Neural cell (in vitro differentiated cells): Measurements from ENCODE around the gene IRS2.

Source experiments
- EP300 ChIP-seq: fragments of 450-650 bp; conservative IDR thresholded peaks from 2 replicates; pipeline ENCODE4 v1.6.1; 2014; ENCODE audit warnings: antibody characterized with exemption, mild to moderate bottlenecking, moderate library complexity; ENCODE audit not compliant: poor library complexity, severe bottlenecking
- MXI1 ChIP-seq: fragments of 450-650 bp; conservative IDR thresholded peaks from 2 replicates; pipeline ENCODE4 v1.6.1; 2014; ENCODE audit warnings: antibody characterized with exemption, mild to moderate bottlenecking; ENCODE audit not compliant: poor library complexity, severe bottlenecking
- RAD21 ChIP-seq: fragments of 450-650 bp; conservative IDR thresholded peaks from 2 replicates; pipeline ENCODE4 v1.6.1; 2014; ENCODE audit warnings: antibody characterized with exemption, mild to moderate bottlenecking, moderate library complexity
- REST ChIP-seq: IDR thresholded peaks from 2 replicates; pipeline ENCODE4 v1.6.1; 2012; ENCODE audit warnings: borderline replicate concordance
- SMC3 ChIP-seq: fragments of 450-650 bp; conservative IDR thresholded peaks from 2 replicates; pipeline ENCODE4 v1.6.1; 2014; ENCODE audit warnings: antibody characterized with exemption, mild to moderate bottlenecking, moderate library complexity; ENCODE audit not compliant: poor library complexity
- TF ChIP-seq, protein P1 (sequence below): fragments of 450-650 bp; IDR thresholded peaks from 2 replicates; pipeline ENCODE4 v1.5.1; 2014; ENCODE audit warnings: antibody characterized with exemption, mild to moderate bottlenecking, moderate library complexity; ENCODE audit not compliant: poor library complexity, severe bottlenecking

DNA sequence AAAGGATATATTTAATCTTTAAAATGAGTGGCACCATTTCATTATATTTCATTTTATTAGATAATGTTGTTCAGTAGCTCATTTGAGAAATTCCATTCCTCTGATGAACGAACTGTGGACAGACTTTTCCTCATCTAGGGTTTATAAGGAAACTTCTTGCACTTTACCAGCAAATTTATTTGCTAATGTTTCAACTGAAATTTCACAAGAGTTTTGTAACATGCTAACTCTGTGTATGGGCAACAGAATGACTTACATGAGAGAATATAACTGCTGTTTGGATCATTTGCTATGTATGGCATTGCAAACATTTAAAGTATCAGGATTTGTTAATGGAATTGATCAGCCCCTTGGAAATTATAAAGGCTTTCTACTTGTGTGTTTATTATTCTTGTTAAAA, 3.7 kb upstream of the IRS2 start:
- no peak for TF ChIP-seq EP300
- TF ChIP-seq, protein P1, sequence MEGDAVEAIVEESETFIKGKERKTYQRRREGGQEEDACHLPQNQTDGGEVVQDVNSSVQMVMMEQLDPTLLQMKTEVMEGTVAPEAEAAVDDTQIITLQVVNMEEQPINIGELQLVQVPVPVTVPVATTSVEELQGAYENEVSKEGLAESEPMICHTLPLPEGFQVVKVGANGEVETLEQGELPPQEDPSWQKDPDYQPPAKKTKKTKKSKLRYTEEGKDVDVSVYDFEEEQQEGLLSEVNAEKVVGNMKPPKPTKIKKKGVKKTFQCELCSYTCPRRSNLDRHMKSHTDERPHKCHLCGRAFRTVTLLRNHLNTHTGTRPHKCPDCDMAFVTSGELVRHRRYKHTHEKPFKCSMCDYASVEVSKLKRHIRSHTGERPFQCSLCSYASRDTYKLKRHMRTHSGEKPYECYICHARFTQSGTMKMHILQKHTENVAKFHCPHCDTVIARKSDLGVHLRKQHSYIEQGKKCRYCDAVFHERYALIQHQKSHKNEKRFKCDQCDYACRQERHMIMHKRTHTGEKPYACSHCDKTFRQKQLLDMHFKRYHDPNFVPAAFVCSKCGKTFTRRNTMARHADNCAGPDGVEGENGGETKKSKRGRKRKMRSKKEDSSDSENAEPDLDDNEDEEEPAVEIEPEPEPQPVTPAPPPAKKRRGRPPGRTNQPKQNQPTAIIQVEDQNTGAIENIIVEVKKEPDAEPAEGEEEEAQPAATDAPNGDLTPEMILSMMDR, result no peak
- no peak for TF ChIP-seq RAD21
- no peak for TF ChIP-seq MXI1
- TF ChIP-seq REST, result no peak
- no peak for TF ChIP-seq SMC3
